HG02981 (cell line): ENCODE measurements around the gene AMER3.

Experiments used
- ATAC-seq: cut with Tn5 transposase; IDR thresholded peaks from one replicate; pipeline ENCODE4 v1.9.1; 2021; ENCODE audit warnings: mild to moderate bottlenecking, moderate library complexity; ENCODE audit not compliant: unreplicated experiment

AMER3 gene

GRCh38 chr2:130813722-130814121 is 58.4 kb downstream of the AMER3 start:
- no peak for ATAC-seq

DNA sequence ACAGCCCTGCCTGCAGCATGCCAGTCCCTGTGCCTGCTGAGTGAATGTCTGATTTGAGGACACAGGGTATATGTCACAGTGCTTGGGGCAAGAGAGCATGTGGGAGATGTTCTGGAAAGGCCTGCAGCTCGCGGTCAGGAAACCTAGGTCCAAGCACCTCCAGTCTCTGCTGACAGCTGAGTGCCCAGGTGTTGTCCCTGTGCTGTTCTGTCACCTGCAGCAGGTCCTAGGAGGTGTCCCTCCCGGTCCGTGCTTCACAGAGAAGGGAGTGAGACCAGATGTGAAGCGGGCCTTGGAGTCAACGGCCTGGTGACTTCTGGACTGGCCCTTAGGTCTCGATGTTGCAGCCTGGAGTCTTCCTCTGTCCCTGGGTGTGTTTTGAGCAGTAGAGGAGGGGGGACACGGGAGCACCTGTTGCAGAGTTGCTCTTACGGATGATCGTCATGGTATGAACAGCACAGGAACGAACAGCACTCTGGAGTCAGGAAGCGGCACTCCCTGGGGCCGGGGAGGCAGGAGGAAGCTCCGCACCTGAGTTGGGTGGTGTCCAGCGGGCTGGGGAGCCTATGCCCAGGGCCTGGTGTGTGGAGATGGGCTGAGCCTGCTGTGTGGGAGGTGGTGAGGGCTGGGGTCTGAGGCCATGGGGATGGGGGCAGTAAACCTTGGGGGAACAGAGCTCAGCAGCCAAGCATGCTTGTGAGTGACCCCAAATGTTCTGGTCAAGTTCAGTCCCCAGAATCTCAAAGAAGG is 59.8 kb downstream of the AMER3 start:
- ATAC-seq: no peak
